HCT116 (cell line): Measurements from ENCODE around the gene CISD3. TPM values are rescaled to one million over a fixed set of nuclear protein-coding genes. Genes with fewer than 3 reads are reported as not detected.

Source experiments
- ATAC-seq: fragments of 200-7000 bp; cut with Tn5 transposase; 2 replicates; pipeline ENCODE4 v1.9.1; 2020; ENCODE audit warnings: mild to moderate bottlenecking, moderate library complexity
- BruUV-seq: library from RNA; stranded (reverse); fragments of 400-500 nt; replicated peaks from 2 replicates; lab custom pipeline; 2021; lab: Mats Ljungman, UMichigan
- CTCF ChIA-PET: fragments of 300-600 bp; sonication (Branson Sonifier 250); formaldehyde crosslinking; loops from one replicate; lab custom pipeline; 2021; ENCODE audit warnings: antibody characterized with exemption; lab: Charles Lee
- POLR2A ChIA-PET: fragments of 300-600, 350-600 bp; sonication (Branson Sonifier 250); formaldehyde crosslinking; loops from one replicate; lab custom pipeline; 2021; ENCODE audit warnings: antibody characterized with exemption; lab: Charles Lee
- RAD21 ChIA-PET, 2 experiments: fragments of 300-600 bp; sonication (Branson Sonifier 250); formaldehyde crosslinking; loops; one replicate each; lab custom pipeline; 2023; ENCODE audit warnings: low total read pairs in 2 of 2; ENCODE audit not compliant: uncharacterized antibody in 2 of 2, unreplicated experiment in 2 of 2, low non-redundant PET in 1 of 2; lab: Charles Lee
- DNase-seq: peaks from one replicate; pipeline ENCODE4 v3.0.0-alpha.2; 2010; ENCODE audit warnings: low read depth, low spot score
- H2AFZ ChIP-seq: fragments of 200-600 bp; shearing (Covaris generic), sonication (generic); 2 replicates; pipeline ENCODE4 v1.6.1; 2017; ENCODE audit warnings: low read depth, mixed run types, mixed read lengths, antibody characterized with exemption, low read length; ENCODE audit not compliant: poor library complexity, severe bottlenecking
- H3K27ac ChIP-seq: 2 replicates; pipeline ENCODE4 v1.5.1; 2012; ENCODE audit warnings: low read depth, low read length
- H3K27me3 ChIP-seq: fragments of 200-600 bp; sonication (generic); 2 replicates; pipeline ENCODE4 v1.6.1; 2016; ENCODE audit warnings: mixed run types, low read length, mixed read lengths; ENCODE audit not compliant: insufficient read depth
- H3K36me3 ChIP-seq, 2 experiments: fragments of 200-500 bp in 1 of 2; fragments of 200-600 bp in 1 of 2; sonication (Bioruptor generic) in 1 of 2; sonication (generic) in 1 of 2; 2 replicates each; pipeline versions ENCODE4 v1.5.1 to v1.6.1; 2014 to 2016; ENCODE audit warnings: low read length in 2 of 2, inconsistent platforms in 1 of 2, mixed read lengths in 1 of 2, mixed run types in 1 of 2; ENCODE audit not compliant: insufficient read depth in 2 of 2, control insufficient read depth in 1 of 2
- H3K4me1 ChIP-seq, 2 experiments: fragments of 200-600 bp in 1 of 2; sonication (generic) in 1 of 2; 2 replicates each; pipeline versions ENCODE4 v1.5.1 to v1.6.1; 2012 to 2017; ENCODE audit warnings: low read length in 2 of 2, inconsistent platforms in 1 of 2, mild to moderate bottlenecking in 1 of 2, mixed read lengths in 1 of 2, mixed run types in 1 of 2, moderate library complexity in 1 of 2; ENCODE audit not compliant: insufficient read depth in 2 of 2, control insufficient read depth in 1 of 2
- H3K4me2 ChIP-seq: fragments of 200-600 bp; sonication (generic); 2 replicates; pipeline ENCODE4 v1.6.1; 2017; ENCODE audit warnings: mixed run types, low read length, mixed read lengths
- H3K4me3 ChIP-seq, 2 experiments: fragments of 200-600 bp in 1 of 2; sonication (generic) in 1 of 2; replicated peaks in 1 of 2; 2 replicates each; pipeline ENCODE4 v1.5.1; 2011 to 2016; ENCODE audit warnings: low read length in 2 of 2, control low read depth in 1 of 2, low read depth in 1 of 2, mild to moderate bottlenecking in 1 of 2, mixed read lengths in 1 of 2, mixed run types in 1 of 2
- H3K79me2 ChIP-seq: fragments of 200-600 bp; sonication (generic); 2 replicates; pipeline ENCODE4 v1.6.1; 2017; ENCODE audit warnings: mild to moderate bottlenecking, mixed run types, low read length, moderate library complexity, mixed read lengths; ENCODE audit not compliant: insufficient read depth
- H3K9ac ChIP-seq: fragments of 200-600 bp; sonication (generic); 2 replicates; pipeline ENCODE4 v1.6.1; 2016; ENCODE audit warnings: low read length, mixed read lengths
- H3K9me2 ChIP-seq: fragments of 200-600 bp; sonication (generic), shearing (Covaris generic); 2 replicates; pipeline ENCODE4 v1.6.1; 2017; ENCODE audit warnings: mixed run types, mild to moderate bottlenecking, moderate library complexity; ENCODE audit not compliant: insufficient read depth
- H3K9me3 ChIP-seq, 2 experiments: fragments of 200-500 bp in 1 of 2; fragments of 200-600 bp in 1 of 2; sonication (Bioruptor generic) in 1 of 2; sonication (generic) in 1 of 2; 2 replicates each; pipeline ENCODE4 v1.6.1; 2014 to 2017; ENCODE audit warnings: low read length in 2 of 2, mixed read lengths in 2 of 2, inconsistent platforms in 1 of 2, low read depth in 1 of 2, mild to moderate bottlenecking in 1 of 2, mixed run types in 1 of 2, moderate library complexity in 1 of 2; ENCODE audit not compliant: control insufficient read depth in 1 of 2, insufficient read depth in 1 of 2
- H4K20me1 ChIP-seq: fragments of 200-600 bp; sonication (generic), shearing (Covaris generic); 2 replicates; pipeline ENCODE4 v1.6.1; 2017; ENCODE audit warnings: mixed run types, mild to moderate bottlenecking, moderate library complexity; ENCODE audit not compliant: insufficient read depth
- CBX3 ChIP-seq: IDR thresholded peaks from 2 replicates; pipeline ENCODE4 v1.6.1; 2012; ENCODE audit warnings: low read depth
- EGR1 ChIP-seq: IDR thresholded peaks from 2 replicates; pipeline ENCODE4 v1.6.1; 2012; ENCODE audit warnings: low read depth
- EZH2phosphoT487 ChIP-seq: fragments of 200-600 bp; IDR thresholded peaks from 2 replicates; pipeline ENCODE4 v1.6.1; 2018; ENCODE audit warnings: antibody characterized with exemption, borderline replicate concordance
- POLR2A ChIP-seq: IDR thresholded peaks from 2 replicates; pipeline ENCODE4 v1.7.0; 2011; ENCODE audit warnings: borderline replicate concordance; ENCODE audit not compliant: insufficient read depth, insufficient read length; ENCODE audit errors: extremely low read depth
- SIN3A ChIP-seq: IDR thresholded peaks from 2 replicates; pipeline ENCODE4 v1.6.1; 2012; ENCODE audit warnings: low read depth
- SP1 ChIP-seq: IDR thresholded peaks from 2 replicates; pipeline ENCODE4 v1.6.1; 2012; ENCODE audit warnings: low read depth
- TCF7L2 ChIP-seq: IDR thresholded peaks from 2 replicates; pipeline ENCODE4 v1.7.0; 2011; ENCODE audit warnings: borderline replicate concordance, inconsistent platforms; ENCODE audit not compliant: insufficient read depth, insufficient read length; ENCODE audit errors: extremely low read depth
- YY1 ChIP-seq: IDR thresholded peaks from 2 replicates; pipeline ENCODE4 v1.6.1; 2011; ENCODE audit warnings: low read length, low read depth, moderate library complexity, mild to moderate bottlenecking; ENCODE audit not compliant: insufficient replicate concordance; ENCODE audit errors: extremely low read depth
- ZFX ChIP-seq: fragments of 450-650 bp; IDR thresholded peaks from 2 replicates; pipeline ENCODE4 v1.6.1; 2017
- intact Hi-C: fragments of 100-400 bp; cut with micrococcal nuclease; formaldehyde crosslinking; loops from 2 replicates; pipeline ENCODE4 v1.10.0; 2022
- total RNA-seq: library from RNA; stranded (reverse); gene quantifications from one replicate; pipeline ENCODE4 v1.2.1, GENCODE V29; 2021; ENCODE audit not compliant: unreplicated experiment
- TF ChIP-seq, protein P1 (sequence below): IDR thresholded peaks from 2 replicates; pipeline ENCODE4 v1.6.1; 2012
- TF ChIP-seq, protein P2 (sequence below): IDR thresholded peaks from 2 replicates; pipeline ENCODE4 v1.6.1; 2011; ENCODE audit warnings: mild to moderate bottlenecking, low read length, moderate library complexity; ENCODE audit not compliant: insufficient replicate concordance; ENCODE audit errors: extremely low read depth

CISD3 gene
- total RNA-seq, 1 experiment from 2014 or later, result 50.2 TPM

DNA sequence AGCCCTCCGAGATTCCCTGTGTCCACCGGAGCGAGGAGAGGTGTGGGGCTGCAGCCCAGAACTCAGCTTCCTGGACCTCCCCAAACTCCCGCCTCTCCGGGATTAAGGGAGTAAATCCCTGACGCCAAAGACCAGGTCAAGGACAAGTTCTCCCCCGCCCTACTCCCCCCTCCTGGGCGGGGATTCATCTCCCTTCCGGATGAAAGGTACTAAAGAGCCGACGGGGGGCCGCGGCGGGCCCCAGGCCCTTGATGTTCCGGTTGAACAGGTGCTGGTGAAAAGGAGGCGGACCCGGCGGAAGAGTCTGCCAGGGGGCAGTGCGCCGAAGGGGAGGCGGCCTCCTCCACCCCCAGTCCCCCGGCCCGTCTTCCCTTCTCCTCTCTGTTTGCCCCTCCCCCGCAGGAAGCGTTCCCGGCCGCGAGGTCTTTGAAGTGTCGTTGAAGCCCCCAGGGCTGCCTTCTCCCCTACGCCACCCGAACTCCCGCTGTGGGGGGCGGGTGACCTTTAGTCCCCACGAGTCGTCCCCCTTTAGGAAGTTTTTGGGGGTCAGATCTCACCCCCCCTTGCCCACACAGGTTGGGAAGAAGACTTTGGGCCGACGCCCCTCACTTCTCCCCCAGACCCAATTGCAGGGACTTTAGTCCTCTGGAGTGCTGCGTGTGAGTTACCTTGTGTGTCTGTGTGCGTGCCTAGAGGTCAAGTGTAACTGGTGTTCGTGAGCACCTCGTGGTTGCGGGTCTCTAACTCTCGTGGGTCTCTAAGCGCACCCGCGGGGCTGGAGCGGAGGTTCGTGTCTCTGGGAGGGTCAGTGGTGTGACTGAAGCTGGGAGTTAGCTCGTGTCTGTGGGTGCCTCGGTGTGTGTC, 26.2 kb upstream of the CISD3 start:
- BruUV-seq, result no TSS peak
- CTCF ChIA-PET, result no interaction called here
- TF ChIP-seq, protein P1, sequence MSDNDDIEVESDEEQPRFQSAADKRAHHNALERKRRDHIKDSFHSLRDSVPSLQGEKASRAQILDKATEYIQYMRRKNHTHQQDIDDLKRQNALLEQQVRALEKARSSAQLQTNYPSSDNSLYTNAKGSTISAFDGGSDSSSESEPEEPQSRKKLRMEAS, result peak; percentile 46
- peak; percentile 29 for TF ChIP-seq POLR2A
- TF ChIP-seq, protein P2, sequence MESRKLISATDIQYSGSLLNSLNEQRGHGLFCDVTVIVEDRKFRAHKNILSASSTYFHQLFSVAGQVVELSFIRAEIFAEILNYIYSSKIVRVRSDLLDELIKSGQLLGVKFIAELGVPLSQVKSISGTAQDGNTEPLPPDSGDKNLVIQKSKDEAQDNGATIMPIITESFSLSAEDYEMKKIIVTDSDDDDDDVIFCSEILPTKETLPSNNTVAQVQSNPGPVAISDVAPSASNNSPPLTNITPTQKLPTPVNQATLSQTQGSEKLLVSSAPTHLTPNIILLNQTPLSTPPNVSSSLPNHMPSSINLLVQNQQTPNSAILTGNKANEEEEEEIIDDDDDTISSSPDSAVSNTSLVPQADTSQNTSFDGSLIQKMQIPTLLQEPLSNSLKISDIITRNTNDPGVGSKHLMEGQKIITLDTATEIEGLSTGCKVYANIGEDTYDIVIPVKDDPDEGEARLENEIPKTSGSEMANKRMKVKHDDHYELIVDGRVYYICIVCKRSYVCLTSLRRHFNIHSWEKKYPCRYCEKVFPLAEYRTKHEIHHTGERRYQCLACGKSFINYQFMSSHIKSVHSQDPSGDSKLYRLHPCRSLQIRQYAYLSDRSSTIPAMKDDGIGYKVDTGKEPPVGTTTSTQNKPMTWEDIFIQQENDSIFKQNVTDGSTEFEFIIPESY, result peak; percentile 55
- peak; percentile 63; the same call in 1 of the 2 replicates for TF ChIP-seq EGR1
- no peak for TF ChIP-seq CBX3
- no peak for TF ChIP-seq SIN3A
- no peak for TF ChIP-seq EZH2phosphoT487
- TF ChIP-seq ZFX, result no peak
- TF ChIP-seq YY1, result peak; percentile 32
- peak; percentile 76 for TF ChIP-seq SP1
- peak; percentile 100 for TF ChIP-seq TCF7L2
- Histone ChIP-seq H3K4me1 (peaks cover 38 to 69% of the 10 kb centered on the region in 2 experiments), H4K20me1 (no peaks in the 10 kb centered on the region), H3K9ac (peak overlapping the region; percentile 92), H3K27me3 (no peaks in the 10 kb centered on the region), H3K79me2 (peaks cover 45% of the 10 kb centered on the region), H3K36me3 (peaks cover 4 to 13% of the 10 kb centered on the region in 2 experiments; a peak in 1 of 4 replicates), H3K9me2 (no peaks in the 10 kb centered on the region), H3K9me3 (no peaks in the 10 kb centered on the region), H3K27ac (peak overlapping the region; percentile 99), H3K4me2 (peak overlapping the region; percentile 86), H2AFZ (no peak overlapping the region), H3K4me3 (peak overlapping the region; percentile 68 to 77)
- POLR2A ChIA-PET, result interaction anchor here (1.1 to 1.6 kb wide), 4 partner anchors 26 to 146 kb away, joined by 3 to 4 read pairs (median 4); partner anchors contain the start of gene EPOP
- ATAC-seq (peak; percentile 40), DNase-seq (peak; percentile 81)
- RAD21 ChIA-PET, result no interaction called here
- intact Hi-C loops, result no loop called here
